ENCODE measurements around the gene MAPKBP1. TPM values are rescaled to one million over a fixed set of nuclear protein-coding genes. Genes with fewer than 3 reads are reported as not detected.
A peak's percentile ranks its signal among the peaks of the same experiment; 100 is the strongest.

Gene MAPKBP1
- total RNA-seq, 2 donors from 2014 or later = 26.5 to 27.9 TPM

DNA sequence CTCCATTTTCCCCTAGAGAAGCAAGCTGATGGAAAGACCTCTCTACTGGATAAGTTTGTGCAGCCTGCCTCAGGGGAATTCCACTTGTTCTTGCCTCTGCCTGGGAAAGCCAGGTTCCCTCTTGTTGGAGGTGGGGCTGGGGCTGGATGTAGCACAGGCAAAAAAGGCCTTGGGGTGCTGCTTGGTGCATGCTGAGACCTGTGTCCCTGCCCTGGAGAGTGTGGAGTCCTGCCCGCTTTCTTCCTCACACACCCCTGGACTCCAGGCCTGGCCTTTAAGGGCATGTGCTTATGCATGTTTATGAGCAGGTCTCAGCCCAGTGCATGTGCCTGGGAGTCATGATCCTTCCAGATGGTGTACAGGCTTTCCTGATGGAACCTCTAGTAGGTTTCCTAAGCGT lies 30.1 kb downstream of the MAPKBP1 start:
- intact Hi-C loops (cut with DNase I) = no loop called here
- no peak for DNase-seq (ENCODE audit: low spot score)

DNA sequence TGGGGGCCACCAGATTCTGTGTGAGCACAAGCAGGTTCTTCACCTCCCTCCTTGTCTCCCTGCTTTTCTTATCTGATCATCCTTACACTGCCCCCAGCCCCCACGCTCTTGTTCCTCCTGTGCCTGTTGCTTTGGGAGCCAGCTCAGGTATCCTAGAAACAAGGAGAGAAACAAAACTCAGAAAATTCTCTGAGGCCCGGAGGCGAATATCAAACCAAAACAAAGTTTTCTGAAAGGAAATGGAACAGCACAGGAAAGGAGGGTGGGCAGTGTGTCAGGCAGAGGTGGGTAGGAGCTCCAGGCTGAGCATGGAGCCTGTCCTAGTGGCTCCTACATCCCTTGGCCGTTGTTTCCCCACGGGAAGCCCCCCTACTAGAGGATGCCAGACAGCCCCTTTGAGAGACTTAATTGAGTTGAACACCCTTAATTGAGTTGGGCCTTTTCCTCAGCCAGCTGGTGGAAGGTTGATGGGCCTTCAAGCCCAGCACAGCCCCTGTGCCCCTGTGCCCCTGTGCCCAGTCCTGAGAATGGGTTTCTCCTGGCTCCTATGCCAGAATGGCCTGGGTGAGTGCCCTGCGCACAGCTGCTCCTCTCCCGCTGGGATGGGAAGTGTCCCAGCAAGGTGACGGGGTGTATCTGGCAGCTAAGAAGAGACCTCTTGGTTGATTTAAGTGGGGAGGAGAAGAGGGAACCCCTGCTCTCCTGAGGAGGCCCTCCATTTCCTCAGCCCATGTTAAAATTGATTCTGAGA lies 30.8 kb downstream of the MAPKBP1 start:
- intact Hi-C loops (cut with DNase I) = no loop called here
- no peak for DNase-seq (ENCODE audit: low spot score)

DNA sequence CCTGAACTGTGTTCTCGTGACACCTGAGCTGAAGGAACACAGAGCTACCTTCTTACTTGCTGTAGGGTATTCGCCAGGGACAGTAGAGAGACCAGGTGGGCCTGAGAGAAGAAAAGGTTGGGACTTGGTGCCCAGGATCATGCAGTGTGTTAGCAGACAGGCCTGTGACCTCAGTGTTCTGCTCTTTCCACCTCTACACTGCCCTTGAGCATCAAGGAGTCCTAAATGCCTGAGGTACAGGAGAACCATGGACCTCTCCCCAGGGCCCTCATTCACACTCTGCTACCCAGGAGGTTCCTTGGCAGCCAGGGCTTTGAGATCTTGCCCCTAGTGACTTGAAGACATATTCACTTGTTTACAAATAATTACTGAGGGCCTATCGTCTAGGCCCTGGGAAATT lies 31.4 kb downstream of the MAPKBP1 start:
- DNase-seq (ENCODE audit: low spot score) = no peak
- intact Hi-C loops (cut with DNase I) = no loop called here

DNA sequence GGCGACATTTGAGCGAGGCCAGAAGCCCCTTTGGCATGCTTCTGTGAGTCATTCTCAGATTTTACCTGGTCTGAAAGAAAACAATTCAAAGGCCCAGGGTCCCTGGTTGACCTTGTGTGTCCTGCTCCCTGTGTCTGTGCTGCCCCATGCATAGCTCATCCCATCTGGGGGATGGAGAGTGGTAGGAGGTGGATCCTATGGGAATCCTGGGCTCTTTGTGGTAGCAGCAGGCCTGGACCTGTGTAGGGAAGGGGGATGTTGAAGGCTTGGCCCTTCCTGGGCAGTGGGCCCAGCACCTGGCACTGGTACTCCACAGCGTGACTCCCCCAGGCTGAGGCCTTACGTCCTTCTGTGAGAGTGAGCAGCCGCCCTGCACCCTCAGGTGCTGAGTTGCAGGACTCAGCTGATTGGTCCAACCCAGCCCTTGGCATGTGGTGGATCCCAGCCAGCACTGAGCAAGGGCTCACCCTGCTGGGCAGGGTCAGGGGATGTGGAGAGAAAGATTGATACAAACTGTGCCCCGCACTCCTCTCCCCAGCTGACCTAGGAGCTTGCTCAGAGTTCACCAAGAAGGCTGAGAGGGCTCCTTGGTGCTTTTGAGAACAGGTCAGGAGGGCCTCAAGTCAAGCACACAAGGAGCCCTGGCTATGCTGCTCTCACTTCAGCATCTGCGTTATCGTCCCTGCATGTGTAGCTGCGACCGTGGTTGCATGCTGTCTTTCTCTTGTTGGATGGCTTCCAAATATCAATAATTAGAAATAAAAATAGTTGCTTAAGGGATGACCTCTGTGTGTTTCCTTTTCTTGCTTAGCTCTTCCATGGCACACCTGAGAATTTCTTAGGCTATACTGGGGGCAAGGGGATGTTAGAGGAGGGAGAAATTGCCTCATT lies 32.3 kb downstream of the MAPKBP1 start:
- intact Hi-C loops (cut with DNase I) = no loop called here
- peak; percentile 64 for DNase-seq (ENCODE audit: low spot score)

DNA sequence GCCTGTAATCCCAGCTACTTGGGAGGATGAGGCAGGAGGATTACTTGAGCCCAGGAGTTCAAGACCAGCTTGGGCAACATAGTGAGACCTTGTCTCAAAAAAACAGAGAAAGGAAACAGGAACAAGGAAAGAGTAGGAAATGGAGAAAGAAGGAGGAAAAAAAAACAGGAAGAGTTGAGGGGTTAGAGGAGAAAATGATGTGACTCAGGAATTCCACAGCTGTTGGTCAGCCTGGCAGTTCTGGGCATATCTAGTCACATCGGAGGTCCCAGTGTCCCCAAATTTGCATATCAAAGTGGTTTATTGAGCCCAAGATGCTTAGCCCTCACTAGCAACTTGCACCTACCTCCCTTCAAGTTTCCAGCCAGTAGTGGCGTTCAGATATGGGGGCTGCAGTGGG lies 34.8 kb downstream of the MAPKBP1 start:
- no peak for DNase-seq (ENCODE audit: low spot score)
- intact Hi-C loops (cut with DNase I) = no loop called here

DNA sequence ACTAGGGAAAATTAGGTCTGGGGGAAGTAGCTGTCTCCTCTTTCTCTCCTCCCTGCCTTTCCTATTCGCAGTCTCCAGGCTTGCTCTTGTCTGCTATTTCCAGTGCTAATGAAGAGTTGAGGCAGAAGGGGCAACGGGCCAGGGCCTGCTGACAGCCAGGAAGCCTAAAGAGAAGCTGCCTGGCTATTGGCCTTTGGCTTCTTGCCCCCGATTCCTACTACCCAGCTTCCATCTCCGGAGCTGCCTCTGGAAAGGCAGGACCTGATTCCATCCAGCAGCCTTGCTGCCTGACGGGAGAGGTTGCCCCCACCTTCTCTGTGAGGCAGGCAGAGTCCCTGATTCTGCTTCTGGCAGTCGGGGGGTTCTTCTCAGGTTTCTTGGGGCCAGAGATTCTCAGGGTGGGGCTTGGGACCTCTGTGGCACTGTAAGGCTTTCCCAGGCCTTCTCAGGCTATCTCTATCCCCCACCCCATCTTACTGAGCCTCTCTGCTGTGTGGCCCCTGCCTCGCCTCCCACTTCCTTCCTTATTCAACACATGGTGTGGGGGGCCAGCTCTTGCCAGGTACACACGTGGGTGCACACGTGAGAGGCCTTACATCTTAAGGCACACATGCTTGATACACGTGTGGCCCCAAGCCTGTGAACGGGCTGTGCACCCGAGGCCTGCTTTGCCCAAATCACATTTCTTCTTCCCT lies 35.4 kb downstream of the MAPKBP1 start:
- DNase-seq (ENCODE audit: low spot score) = no peak

DNA sequence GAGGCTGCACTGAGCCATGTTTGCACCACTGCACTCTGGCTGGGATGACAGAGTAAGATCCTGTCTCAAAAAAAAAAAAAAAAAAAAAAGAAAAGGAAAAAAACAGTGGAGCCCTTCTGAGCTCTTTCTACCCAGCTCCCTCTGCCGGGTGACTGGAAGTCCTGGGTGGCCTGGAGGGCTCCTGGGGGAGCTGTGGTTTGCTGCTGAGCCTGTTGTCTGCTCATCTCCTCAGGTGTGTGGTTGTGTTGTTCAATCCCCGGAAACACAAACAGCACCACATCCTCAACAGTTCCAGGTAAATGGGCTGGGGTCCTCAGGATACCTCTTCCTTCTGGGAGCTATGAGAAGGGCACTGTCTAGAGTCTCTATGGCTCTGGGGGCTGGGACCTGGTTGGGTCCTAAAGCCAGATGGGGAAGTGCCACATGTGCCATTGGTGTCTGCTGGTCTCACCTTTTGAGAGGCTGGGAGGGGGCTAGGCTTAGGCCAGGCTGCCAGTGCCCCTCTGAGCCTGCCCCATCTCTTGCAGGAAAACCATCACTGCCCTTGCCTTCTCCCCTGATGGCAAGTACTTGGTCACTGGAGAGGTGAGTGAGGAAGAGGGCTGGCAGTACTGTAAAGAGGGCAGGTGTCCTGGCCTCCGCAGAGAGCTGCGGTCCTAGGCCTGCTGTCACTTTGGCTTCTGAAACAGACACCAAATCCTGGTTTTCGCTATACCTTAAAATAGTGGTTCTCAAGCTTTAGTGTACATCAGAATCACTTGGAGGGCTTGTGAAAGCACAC lies 36.6 kb downstream of the MAPKBP1 start:
- DNase-seq (ENCODE audit: low spot score) = peak; percentile 72
- intact Hi-C loops (cut with DNase I) = loop anchor here (1.0 to 5.0 kb wide), 2 partner anchors 37 to 39 kb away; partner anchors contain the start of gene MAPKBP1 (in 2 of the 2)

More for the DNA sequence above, 35.4 kb downstream of the MAPKBP1 start:
- intact Hi-C loops (cut with DNase I) = loop anchor here in 1 of 2 donors (5.0 kb wide), 1 partner anchor 37 kb away; the partner anchor contains the start of gene MAPKBP1

DNA sequence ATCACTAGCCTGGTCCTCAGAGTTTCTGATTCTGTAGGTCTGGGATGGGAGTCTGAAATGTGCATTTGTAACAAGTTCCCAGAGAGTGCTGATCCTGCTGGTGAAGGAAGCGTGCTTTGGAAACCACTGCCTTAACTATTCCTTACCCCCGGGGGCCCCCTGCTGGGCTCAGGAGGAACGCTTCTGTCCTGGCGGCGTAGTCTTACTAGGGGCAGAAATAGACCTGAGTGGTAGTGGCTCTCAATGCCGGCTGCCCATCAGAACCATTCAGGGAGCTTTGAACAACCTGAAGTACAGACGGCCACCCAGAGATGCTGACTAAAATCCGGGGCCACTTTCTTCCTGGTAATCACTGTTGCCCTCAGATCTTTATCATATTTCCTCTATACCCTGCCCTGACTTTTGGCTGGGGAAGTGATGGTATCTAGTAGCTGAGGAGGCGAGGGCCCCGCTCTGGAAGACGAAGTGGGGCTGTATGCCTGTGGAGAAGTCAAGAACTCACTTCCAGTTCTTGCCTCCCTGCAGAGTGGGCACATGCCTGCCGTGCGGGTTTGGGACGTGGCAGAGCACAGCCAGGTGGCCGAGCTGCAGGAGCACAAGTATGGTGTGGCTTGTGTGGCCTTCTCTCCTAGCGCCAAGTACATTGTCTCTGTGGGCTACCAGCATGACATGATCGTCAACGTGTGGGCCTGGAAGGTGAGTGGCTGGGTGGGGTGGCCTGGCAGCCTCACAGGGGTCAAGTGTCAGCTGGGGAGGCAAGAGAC lies 37.3 kb downstream of the MAPKBP1 start:
- intact Hi-C loops (cut with DNase I) = loop anchor here (1.0 to 5.0 kb wide), 2 partner anchors 37 to 39 kb away; partner anchors contain the start of gene MAPKBP1 (in 2 of the 2)
- peak; percentile 95 for DNase-seq (ENCODE audit: low spot score)

DNA sequence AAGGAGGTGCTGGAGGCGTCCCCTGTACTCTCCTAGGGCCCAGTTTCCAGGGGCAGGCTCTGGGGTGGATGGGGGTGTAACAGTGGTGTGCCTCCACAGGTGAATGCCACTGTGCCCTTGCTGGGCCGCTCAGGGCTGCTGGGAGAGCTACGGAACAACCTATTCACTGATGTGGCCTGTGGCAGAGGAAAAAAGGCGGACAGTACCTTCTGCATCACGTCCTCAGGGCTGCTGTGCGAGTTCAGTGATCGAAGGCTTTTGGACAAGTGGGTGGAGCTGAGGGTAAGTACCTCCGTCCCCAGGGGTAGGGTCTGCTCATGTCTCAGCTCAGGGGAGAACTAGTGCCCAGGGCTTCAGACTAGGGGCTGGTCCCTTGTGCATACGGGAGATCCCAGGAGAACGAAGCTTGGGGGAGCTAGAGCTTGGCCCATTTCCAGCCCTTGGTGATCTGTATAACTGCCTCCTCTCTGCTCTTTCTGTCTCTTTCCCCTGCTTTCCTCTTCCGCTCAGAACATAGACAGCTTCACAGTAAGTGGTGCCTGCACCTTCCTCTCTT lies 38.6 kb downstream of the MAPKBP1 start:
- intact Hi-C loops (cut with DNase I) = loop anchor here in 1 of 2 donors (5.0 kb wide), 1 partner anchor 41 kb away; the partner anchor contains the start of gene MAPKBP1
- DNase-seq (ENCODE audit: low spot score) = no peak

DNA sequence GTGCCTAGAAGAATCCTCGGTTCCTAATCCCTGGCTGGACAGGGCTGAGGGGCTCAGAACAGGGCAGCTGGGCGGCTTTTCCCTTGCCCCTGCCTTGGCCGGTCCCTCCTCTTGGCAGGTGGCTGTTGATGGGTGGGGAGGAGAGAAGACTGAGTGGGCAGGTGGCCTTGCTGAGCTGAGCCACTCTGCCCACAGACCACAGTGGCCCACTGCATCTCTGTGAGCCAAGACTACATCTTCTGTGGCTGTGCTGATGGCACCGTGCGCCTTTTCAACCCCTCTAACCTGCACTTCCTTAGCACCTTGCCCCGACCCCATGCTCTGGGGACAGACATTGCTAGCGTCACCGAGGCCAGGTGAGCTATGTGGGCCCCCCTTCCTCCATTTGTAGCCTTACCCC lies 39.1 kb downstream of the MAPKBP1 start:
- intact Hi-C loops (cut with DNase I) = loop anchor here in 1 of 2 donors (5.0 kb wide), 1 partner anchor 41 kb away; the partner anchor contains the start of gene MAPKBP1
- DNase-seq (ENCODE audit: low spot score) = no peak

DNA sequence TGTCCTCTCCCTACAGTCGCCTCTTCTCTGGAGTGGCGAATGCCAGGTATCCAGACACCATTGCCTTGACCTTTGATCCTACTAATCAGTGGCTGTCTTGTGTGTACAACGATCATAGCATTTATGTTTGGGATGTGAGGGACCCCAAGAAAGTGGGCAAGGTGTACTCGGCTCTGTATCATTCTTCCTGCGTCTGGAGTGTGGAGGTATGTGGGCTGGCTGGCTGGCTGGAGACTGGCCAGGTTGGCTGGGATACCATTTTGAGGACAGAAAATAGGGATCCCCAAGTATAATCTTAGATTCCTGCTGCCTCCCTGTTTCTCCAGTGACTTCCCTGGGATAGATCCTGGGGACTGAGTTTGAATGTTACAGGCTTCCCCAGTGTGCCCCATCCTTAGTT lies 40.2 kb downstream of the MAPKBP1 start:
- no peak for DNase-seq (ENCODE audit: low spot score)
- intact Hi-C loops (cut with DNase I) = loop anchor here in 1 of 2 donors (5.0 kb wide), 1 partner anchor 42 kb away; the partner anchor contains the start of gene MAPKBP1

DNA sequence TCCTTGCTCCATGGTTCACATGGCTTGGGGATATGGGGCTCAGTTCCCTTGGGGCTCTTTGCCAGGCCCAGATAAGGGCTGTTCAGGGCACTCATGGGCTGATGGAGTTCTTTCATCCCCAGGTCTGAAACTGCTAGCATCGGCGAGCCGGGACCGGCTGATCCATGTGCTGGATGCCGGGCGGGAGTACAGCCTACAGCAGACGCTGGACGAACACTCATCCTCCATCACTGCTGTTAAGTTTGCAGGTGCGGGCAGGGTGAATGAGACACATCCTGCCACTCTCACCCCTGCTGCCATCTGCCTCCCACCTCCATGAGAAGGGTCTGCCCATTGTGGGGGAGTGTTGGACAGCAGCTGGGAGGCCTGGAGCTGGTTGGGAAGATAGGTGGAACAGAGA lies 42.5 kb downstream of the MAPKBP1 start:
- intact Hi-C loops (cut with DNase I) = no loop called here
- no peak for DNase-seq (ENCODE audit: low spot score)

DNA sequence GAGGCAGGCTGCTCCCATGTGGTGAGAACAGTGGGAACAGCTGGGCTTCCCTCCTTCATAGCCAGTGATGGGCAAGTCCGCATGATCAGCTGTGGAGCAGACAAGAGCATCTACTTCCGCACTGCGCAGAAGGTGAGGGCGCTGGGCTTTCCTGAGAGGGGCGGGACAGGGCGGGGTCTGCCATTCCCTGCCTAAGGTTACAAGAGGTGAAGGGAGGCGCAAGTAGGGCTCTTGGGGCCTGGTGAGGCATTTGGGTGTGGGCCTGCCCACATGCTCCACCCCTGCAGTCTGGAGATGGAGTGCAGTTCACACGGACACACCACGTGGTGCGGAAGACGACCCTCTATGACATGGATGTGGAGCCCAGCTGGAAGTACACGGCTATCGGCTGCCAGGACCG lies 43.0 kb downstream of the MAPKBP1 start:
- no peak for DNase-seq (ENCODE audit: low spot score)
- intact Hi-C loops (cut with DNase I) = no loop called here

DNA sequence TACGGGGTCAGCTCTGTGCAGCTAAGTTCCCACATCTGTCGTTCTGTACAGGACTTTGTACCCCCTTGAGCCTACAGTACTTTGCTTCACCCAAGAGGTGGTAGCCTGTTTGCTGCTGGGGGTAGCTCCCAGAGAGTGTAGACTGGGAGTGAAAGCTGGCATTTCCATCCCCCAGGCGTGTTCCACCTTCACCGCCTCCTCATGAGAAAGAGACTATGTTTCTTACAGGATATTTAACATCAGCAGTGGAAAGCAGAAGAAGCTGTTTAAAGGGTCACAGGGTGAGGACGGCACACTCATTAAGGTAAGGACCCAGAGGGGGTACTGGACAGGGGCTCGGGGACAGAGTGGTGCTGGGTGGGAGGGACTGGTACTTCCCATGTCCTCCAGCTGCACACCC lies 43.5 kb downstream of the MAPKBP1 start:
- intact Hi-C loops (cut with DNase I) = no loop called here
- no peak for DNase-seq (ENCODE audit: low spot score)

DNA sequence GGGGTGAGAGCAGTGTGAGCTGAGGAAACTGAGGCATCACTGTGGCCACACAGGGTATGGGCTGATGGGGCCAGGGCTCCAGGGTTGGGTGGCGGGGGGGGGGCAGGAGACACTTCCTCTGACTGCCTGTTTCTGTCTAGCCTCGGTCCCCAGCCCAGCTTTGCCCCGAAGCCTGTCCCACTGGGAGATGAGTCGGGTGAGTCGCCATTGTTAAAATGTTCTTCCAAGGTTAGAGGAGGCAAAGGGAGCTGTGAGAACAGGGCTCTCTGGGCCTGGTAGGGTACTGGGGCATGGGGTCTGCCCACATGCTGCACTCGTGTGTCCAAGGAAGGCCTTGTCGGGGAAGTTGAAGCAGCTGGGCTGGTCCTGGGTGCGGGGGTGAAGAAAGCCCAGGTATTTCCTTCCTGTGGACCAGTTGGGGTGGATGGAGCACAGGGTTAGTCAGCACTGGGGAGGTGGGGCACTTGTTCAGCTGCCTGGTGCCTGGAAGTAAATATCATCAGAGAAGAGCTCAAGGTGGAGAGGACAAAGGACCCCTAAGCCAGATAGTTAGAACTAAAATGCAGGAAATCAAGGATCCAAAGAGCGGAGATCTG lies 45.3 kb downstream of the MAPKBP1 start:
- DNase-seq (ENCODE audit: low spot score) = no peak
- intact Hi-C loops (cut with DNase I) = loop anchor here in 1 of 2 donors (1.0 kb wide), 1 partner anchor 19 kb away; the partner anchor contains the start of gene PLA2G4B

DNA sequence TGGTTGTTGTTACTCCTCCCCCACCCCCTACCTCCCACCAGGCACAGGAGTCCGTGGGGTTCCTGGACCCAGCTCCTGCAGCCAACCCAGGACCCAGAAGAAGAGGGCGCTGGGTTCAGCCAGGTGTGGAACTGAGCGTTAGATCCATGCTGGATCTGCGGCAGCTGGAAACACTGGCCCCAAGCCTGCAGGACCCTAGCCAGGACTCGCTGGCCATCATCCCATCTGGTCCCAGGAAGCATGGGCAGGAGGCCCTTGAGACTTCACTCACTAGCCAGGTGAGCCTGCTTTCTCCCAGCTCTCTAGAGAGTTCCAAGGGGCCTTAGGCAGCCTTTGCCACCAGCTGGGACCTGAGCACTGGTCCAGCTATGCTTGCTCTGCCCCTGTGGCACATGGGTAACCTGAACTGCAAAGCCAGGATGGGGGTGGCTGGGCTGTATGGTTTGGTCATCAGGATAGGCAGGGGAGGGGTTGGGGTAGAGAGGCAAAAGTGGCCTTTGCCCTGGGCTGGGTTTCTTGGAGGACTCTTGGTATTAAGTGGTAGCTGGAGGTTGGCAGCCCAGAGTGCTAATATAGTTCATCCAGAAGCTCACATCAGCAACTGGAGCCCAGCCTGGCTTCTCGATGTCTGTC lies 46.6 kb downstream of the MAPKBP1 start:
- intact Hi-C loops (cut with DNase I) = no loop called here
- DNase-seq (ENCODE audit: low spot score) = no peak

DNA sequence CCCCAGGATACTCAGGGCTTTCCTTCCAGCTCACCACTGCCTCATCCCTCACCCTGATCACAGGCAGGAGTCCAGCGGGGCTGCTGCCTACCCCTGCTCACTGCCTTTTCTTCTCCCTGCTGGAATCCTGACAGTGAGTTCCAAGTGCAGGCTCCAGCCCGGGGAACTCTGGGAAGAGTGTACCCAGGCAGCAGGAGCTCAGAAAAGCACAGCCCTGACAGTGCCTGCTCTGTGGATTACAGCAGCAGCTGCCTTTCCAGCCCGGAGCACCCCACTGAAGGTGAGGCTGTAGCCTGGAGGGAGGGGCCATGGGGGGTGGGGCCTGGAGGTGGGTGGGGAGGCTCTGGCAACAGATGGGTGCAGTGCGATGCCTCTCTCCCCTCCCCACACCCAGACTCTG lies 47.5 kb downstream of the MAPKBP1 start:
- DNase-seq (ENCODE audit: low spot score) = no peak
- intact Hi-C loops (cut with DNase I) = no loop called here

Measured in posterior vena cava (tissue), 2 donors.